HEK293T (cell line): Measurements from ENCODE around the gene TPP1.

ENCODE experiments used
- CTCF ChIA-PET: fragments of 350-600 bp; formaldehyde crosslinking; extraction: SDS; loops from one replicate; lab custom pipeline; 2021; ENCODE audit warnings: antibody characterized with exemption, inconsistent platforms; lab: Yijun Ruan, JAX
- POLR2A ChIA-PET: fragments of 350-600 bp; formaldehyde crosslinking; extraction: SDS; loops from one replicate; lab custom pipeline; 2020; ENCODE audit warnings: antibody characterized with exemption, inconsistent platforms; lab: Yijun Ruan, JAX
- DNase-seq: peaks from one replicate; pipeline ENCODE4 v3.0.0; 2012; ENCODE audit warnings: mixed read lengths; ENCODE audit errors: extremely low spot score
- ARNT ChIP-seq: fragments of 450-650 bp; IDR thresholded peaks from 2 replicates; pipeline ENCODE4 v1.6.1; 2017; ENCODE audit warnings: mild to moderate bottlenecking
- BHLHE40 ChIP-seq: fragments of 450-650 bp; IDR thresholded peaks from 2 replicates; pipeline ENCODE4 v1.6.1; 2016; ENCODE audit warnings: mild to moderate bottlenecking, moderate library complexity, borderline replicate concordance
- CTBP1 ChIP-seq: fragments of 450-650 bp; IDR thresholded peaks from 2 replicates; pipeline ENCODE4 v1.6.1; 2016; ENCODE audit warnings: borderline replicate concordance
- ELF4 ChIP-seq: fragments of 450-650 bp; IDR thresholded peaks from 2 replicates; pipeline ENCODE4 v1.6.1; 2017; ENCODE audit warnings: antibody characterized with exemption
- FOXA1 ChIP-seq: fragments of 450-650 bp; IDR thresholded peaks from 2 replicates; pipeline ENCODE4 v1.6.1; 2016; ENCODE audit warnings: mild to moderate bottlenecking
- FOXK2 ChIP-seq: fragments of 450-650 bp; IDR thresholded peaks from 2 replicates; pipeline ENCODE4 v1.6.1; 2016; ENCODE audit warnings: mild to moderate bottlenecking
- FOXM1 ChIP-seq: fragments of 450-650 bp; IDR thresholded peaks from 2 replicates; pipeline ENCODE4 v1.6.1; 2017; ENCODE audit warnings: mild to moderate bottlenecking, borderline replicate concordance
- HDGF ChIP-seq: fragments of 450-650 bp; IDR thresholded peaks from 2 replicates; pipeline ENCODE4 v1.6.1; 2017; ENCODE audit warnings: antibody characterized with exemption, borderline replicate concordance
- L3MBTL2 ChIP-seq: fragments of 450-650 bp; conservative IDR thresholded peaks from 2 replicates; pipeline ENCODE4 v1.6.1; 2016; ENCODE audit warnings: mild to moderate bottlenecking
- LEF1 ChIP-seq: fragments of 450-650 bp; IDR thresholded peaks from 2 replicates; pipeline ENCODE4 v1.6.1; 2017; ENCODE audit warnings: mild to moderate bottlenecking, borderline replicate concordance
- NFRKB ChIP-seq: fragments of 450-650 bp; IDR thresholded peaks from 2 replicates; pipeline ENCODE4 v1.6.1; 2016; ENCODE audit warnings: mild to moderate bottlenecking, moderate library complexity
- PKNOX1 ChIP-seq: fragments of 450-650 bp; IDR thresholded peaks from 2 replicates; pipeline ENCODE4 v1.6.1; 2016
- SP1 ChIP-seq: fragments of 450-650 bp; IDR thresholded peaks from 2 replicates; pipeline ENCODE4 v1.6.1; 2017
- SUZ12 ChIP-seq: fragments of 450-650 bp; IDR thresholded peaks from 2 replicates; pipeline ENCODE4 v1.6.1; 2016; ENCODE audit warnings: mild to moderate bottlenecking
- TARDBP ChIP-seq: fragments of 450-650 bp; IDR thresholded peaks from 2 replicates; pipeline ENCODE4 v1.6.1; 2016
- ZNF384 ChIP-seq: fragments of 450-650 bp; IDR thresholded peaks from 2 replicates; pipeline ENCODE4 v1.6.1; 2016

TPP1 gene

GRCh38 chr11:6594142-6594768 is 25.0 kb downstream of the TPP1 start:
- ChIA-PET CTCF (interaction anchor here (1.1 kb wide), 1 partner anchor 74 kb away, joined by 3 read pairs; no protein-coding TSS in a partner anchor), POLR2A (interaction anchor here (0.7 to 2.5 kb wide), 4 partner anchors 9 to 25 kb away, joined by 3 to 8 read pairs (median 3); partner anchors contain the start of genes TAF10 and TPP1)
- no peak for DNase-seq
- TF ChIP-seq ARNT, result no peak
- no peak for TF ChIP-seq SUZ12
- TF ChIP-seq SP1, result no peak
- no peak for TF ChIP-seq NFRKB
- TF ChIP-seq CTBP1, result no peak
- no peak for TF ChIP-seq BHLHE40
- TF ChIP-seq ZNF384, result no peak
- no peak for TF ChIP-seq ELF4
- no peak for TF ChIP-seq FOXM1
- TF ChIP-seq LEF1, result no peak
- TF ChIP-seq FOXA1, result no peak
- TF ChIP-seq L3MBTL2, result no peak
- TF ChIP-seq TARDBP, result no peak
- no peak for TF ChIP-seq FOXK2
- no peak for TF ChIP-seq HDGF
- TF ChIP-seq PKNOX1, result no peak

GRCh38 chr11:6588018-6588417 is 31.2 kb downstream of the TPP1 start:
- no peak for DNase-seq
- POLR2A ChIA-PET, result no interaction called here
- TF ChIP-seq PKNOX1, result no peak
- TF ChIP-seq ELF4, result no peak
- TF ChIP-seq CTBP1, result no peak
- TF ChIP-seq FOXM1, result no peak
- TF ChIP-seq FOXK2, result no peak
- no peak for TF ChIP-seq L3MBTL2
- TF ChIP-seq FOXA1, result no peak
- TF ChIP-seq SP1, result no peak
- no peak for TF ChIP-seq ARNT
- TF ChIP-seq NFRKB, result no peak
- no peak for TF ChIP-seq TARDBP
- CTCF ChIA-PET, result no interaction called here

- ChIA-PET CTCF (no interaction called here), POLR2A (interaction anchor here (1.3 kb wide), 1 partner anchor 16 kb away, joined by 3 read pairs; the partner anchor contains the start of genes ILK and RRP8)
Observed at GRCh38 chr11:6587360-6587953, 31.8 kb downstream of the TPP1 start.

GRCh38 chr11:6586434-6587359 is 32.5 kb downstream of the TPP1 start:
- POLR2A ChIA-PET, result interaction anchor here (0.5 to 1.3 kb wide), 2 partner anchors 16 to 42 kb away, joined by 3 read pairs; partner anchors contain the start of genes ILK and RRP8
- no peak for TF ChIP-seq BHLHE40
- no peak for TF ChIP-seq ELF4
- no peak for TF ChIP-seq ZNF384
- TF ChIP-seq FOXK2, result no peak
- TF ChIP-seq L3MBTL2, result no peak
- no peak for TF ChIP-seq ARNT
- TF ChIP-seq FOXA1, result no peak
- TF ChIP-seq NFRKB, result no peak
- TF ChIP-seq CTBP1, result no peak
- no peak for TF ChIP-seq SUZ12
- TF ChIP-seq HDGF, result no peak
- TF ChIP-seq SP1, result no peak
- TF ChIP-seq FOXM1, result no peak
- DNase-seq, result no peak
- CTCF ChIA-PET, result no interaction called here

More at GRCh38 chr11:6587360-6587953, 31.8 kb downstream of the TPP1 start:
- TF ChIP-seq NFRKB, result no peak
- no peak for TF ChIP-seq FOXA1
- no peak for TF ChIP-seq HDGF
- no peak for TF ChIP-seq FOXM1
- no peak for TF ChIP-seq PKNOX1
- no peak for DNase-seq

- TF ChIP-seq NFRKB (no peak), SUZ12 (no peak), FOXK2 (no peak), TARDBP (no peak), CTBP1 (no peak), L3MBTL2 (no peak), FOXA1 (no peak), ZNF384 (no peak), PKNOX1 (no peak), HDGF (no peak), LEF1 (no peak), SP1 (no peak), ELF4 (no peak), ARNT (no peak), BHLHE40 (no peak), FOXM1 (no peak)
- no peak for DNase-seq
- POLR2A ChIA-PET, result no interaction called here
- CTCF ChIA-PET, result no interaction called here
Observed at GRCh38 chr11:6584528-6584927, 34.7 kb downstream of the TPP1 start.
